Cortex of kidney (tissue), 1 donor: ENCODE data around the gene SEMA6A.

Source experiments
- DNase-seq: peaks from one replicate; lab custom pipeline; 2025; lab: John Stamatoyannopoulos, UW

Gene SEMA6A

GRCh38 chr5:116402235-116402634, 172.4 kb downstream of the SEMA6A start:
- DNase-seq: no peak

GRCh38 chr5:116401576-116401975, 173.0 kb downstream of the SEMA6A start:
- no peak for DNase-seq

GRCh38 chr5:116396476-116397099, 178.0 kb downstream of the SEMA6A start:
- no peak for DNase-seq

GRCh38 chr5:116395631-116396203, 178.9 kb downstream of the SEMA6A start:
- no peak for DNase-seq

- no peak for DNase-seq
Measured at GRCh38 chr5:116395226-116395625, 179.4 kb downstream of the SEMA6A start.

- DNase-seq: no peak
Measured at GRCh38 chr5:116394186-116394867, 180.3 kb downstream of the SEMA6A start.
